Measurements from ENCODE around the gene ERLIN1.

ERLIN1 gene

DNA sequence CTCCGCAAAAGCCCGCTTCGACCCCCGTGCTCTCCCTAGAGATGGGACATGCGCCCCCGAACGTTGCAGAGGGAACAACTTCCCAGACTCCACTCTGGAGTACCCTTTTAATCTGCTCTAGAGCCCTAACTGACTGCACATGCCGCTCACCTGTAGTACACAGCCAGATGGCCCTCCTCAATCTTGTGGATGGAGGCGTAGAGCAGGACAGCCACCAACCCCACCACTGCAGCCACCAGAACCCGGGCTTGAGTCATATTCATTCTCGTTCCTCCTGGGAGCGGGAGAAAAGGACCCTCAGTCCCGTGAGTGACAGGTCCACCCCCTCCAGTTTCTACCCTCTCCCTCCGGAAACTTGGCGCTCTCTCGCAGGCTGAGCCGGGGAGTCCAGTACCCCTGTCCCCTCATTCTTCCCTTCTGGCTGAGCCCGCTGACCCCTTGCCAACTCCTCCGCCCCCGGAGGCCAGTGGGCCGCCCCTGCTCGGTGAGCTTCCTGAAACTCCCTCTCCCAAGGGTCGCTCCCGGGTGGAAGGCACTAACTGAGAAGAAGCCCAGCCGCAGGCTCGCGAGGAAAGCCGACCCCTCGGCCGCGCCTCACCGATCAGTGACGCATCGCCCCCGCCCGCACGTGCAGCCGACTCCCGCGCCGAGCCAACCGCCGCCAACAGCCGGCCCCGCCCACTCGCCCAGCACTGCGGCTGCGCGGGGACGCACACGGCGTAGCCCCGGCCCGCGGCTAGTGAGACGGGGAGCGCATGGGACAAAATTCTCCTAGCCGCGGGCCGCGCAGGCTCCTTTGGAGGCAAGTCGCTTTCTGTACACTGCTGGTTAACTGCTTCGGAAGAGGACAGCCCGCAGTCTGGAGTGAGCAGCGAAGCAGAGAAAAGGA, at the start of gene ERLIN1:
Gene ERLIN1 (minus strand): TSS at position 666 of the 889 bp plus-strand sequence. CDS start 403 bp downstream, at position 263.
- peak; percentile 97 for DNase-seq

DNA sequence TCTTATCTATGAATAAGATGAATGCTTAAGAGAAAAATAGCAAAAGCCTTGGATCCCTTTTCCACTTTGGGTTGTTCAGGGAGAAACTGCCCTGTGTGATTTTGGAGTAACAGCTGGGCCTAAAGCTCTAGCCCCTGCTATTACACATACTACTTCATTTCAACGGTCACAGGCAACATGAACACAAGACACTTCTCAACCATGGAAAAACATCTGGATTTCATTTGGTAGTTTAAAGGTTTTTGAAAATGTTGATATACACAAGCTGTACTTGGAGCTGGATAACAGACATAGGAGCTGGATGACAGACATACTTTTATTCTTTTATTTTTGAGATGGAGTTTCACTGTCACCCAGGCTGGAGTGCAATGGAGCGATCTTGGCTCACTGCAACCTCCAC, 46.3 kb upstream of the ERLIN1 start:
- no peak for DNase-seq

DNA sequence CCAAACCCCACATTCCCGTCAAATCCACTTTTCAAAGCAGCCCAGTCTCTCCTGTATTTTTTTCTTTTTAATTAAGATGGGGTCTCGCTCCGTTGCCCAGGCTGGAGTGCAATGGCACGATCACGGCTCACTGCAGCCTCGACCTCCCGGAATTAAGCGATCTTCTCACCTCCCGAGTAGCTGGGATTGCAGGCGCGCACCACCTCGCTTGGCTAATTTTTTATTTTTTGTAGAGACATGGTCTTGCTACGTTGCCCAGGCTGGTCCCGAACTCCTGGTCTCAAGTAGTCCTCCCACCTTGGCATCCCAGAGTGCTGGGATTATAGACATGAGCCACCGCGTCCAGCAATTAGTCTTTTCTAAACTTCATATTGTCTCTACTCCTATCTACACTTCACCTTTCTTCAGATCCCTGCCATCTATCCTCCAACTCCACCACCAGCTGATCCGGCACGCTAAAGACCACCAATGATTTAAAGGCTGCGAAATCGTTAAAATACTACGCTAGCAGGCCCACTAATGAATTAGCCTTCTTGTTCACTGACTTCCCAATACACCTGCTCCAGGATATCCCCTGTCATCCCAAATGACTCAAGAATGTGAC, 44.1 kb upstream of the ERLIN1 start:
- no peak for DNase-seq

DNA sequence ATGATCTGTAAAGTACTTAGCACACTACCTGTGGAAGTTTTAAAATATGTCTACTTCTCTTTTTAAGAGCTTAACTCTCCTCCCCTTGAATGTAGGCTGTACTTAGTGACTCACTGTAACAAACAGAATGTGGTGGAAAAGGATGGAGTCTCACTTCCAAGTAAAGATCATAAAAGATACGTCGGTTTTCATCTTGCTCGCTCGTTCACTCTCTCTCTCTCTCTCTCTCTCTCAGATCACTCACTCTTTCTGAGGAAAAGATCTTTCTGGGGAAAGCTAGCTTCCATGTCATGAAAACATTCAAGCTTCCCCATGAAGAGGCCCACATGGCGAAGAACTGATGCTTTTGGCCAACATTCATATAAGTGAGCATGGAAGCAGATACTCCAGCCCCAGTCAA, 38.0 kb upstream of the ERLIN1 start:
- no peak for DNase-seq

DNA sequence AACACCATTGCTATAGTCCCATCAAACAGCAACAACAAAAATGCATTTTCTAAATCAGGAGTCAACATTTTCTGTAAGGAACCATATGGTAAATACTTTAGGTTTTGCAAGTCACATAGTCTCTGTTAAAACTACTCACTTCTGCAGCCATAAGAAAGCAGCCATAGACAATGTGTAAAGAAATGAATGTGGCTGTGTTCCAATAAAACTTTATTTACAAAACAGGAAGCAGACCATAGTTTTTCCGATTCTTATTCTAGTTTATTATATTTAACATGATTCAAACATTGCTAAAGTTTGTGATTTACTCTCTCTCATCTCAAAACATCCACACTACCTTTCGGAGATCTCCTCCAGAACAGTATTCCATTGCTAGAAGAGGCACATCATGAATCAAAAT, 36.7 kb upstream of the ERLIN1 start:
- no peak for DNase-seq

DNA sequence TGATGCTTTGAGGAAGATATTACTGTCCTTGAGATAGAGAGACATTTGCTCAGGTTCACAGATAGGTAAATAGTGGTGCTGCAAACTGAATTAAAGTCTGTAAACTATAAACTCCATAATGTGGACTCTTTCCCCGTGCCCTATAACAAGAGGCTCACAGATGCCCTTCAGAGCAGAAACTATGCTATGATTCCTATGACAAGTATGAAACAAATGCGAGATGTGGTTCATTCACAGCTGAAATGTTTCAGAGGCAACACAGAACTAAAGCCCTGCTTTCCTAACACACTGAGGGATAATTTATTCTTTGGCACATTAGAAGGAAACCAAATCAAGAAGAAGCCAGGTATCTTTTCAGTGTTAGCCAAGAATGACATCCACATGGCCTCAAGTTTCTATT, 30.2 kb upstream of the ERLIN1 start:
- DNase-seq = no peak

DNA sequence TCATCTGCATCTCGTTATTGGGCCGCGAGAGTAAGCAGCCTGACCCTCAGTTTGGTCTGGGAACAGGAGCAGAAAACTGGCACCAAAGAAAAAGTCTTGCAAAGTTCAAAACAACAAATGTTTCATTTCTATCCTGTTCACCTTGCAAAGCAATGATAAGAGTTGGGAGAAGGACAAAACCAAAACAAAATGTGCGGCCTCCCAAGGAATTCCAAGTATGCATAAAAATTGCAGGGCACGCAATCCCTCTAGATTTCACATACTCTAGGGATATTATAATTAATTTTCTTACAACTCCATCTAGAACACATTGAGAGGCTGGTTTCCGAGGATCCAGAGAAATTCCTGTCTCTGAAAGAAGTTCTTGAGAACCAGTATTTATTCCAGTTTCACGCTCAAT, 23.5 kb upstream of the ERLIN1 start:
- DNase-seq = no peak

DNA sequence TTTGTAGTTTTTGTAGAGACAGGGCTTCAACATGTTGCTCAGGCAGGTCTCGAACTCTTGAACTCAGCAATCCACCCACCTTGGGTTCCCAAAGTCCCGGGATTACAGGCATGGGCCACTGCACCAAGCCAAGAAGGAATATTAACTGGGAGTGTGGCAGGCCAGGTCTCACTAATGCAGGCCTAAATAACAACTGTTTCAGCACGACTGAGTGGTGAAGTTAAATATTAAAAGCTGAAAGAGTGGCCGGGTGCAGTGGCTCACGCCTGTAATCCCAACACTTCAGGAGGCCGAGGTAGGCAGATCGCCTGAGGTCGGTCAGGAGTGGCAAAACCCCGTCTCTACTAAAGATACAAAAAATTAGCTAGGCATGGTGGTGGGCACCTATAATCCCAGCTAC, 22.4 kb upstream of the ERLIN1 start:
- DNase-seq = no peak

DNA sequence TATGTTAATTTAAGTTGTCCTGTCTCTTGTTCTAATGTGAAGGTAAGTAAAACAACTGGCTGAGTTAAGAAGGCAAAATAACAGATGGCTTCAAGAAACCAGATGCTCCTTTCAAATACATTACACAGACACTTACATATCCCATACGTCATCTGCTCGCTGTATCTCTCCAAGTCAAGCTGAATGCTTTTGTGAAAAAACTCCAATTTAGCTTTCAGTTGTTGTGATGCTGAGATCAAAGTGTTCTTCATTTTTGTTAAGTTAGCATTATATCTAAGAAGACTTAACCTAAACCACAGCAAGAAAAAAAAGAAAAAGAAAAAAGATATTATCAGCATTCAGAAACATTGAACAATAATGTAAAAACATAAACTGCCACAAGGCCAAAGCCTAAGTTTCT, 18.5 kb upstream of the ERLIN1 start:
- no peak for DNase-seq

DNA sequence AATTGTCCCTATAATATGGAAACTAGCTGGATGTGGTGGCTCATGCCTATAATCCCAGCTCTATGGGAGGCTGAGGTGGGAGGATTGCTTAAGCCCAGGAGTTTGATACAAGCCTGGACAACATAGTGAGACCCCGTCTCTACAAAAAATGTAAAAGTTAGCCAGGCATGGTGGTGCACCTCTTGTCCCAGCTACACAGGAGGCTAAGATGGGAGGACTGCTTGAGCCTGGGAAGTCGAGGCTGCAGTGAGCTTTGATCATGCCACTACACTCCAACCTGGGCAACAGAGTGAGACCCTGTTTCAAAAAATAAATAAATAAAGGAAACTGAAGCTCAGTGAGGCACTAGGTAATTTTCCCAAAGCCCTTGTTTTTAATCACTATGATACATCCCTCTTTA, 15.7 kb upstream of the ERLIN1 start:
- no peak for DNase-seq

DNA sequence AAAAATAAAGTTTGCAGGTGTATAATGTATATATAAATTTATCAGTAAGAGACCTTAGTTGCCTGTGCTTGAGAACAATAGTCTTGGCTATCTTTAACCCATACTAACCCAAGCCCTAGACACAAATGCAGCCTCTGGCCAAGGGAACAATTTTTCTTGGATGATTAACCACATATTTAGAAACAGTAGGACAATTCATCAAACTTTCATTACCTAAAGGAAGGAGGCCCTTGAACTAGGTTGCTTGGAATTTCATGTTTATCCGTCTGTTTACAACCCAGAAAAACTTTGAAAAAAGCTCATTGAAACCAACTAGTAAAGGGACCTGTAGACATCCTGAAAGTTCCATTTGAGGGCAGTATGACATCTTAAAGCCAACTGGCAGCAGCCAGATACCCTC, 8.9 kb upstream of the ERLIN1 start:
- no peak for DNase-seq

DNA sequence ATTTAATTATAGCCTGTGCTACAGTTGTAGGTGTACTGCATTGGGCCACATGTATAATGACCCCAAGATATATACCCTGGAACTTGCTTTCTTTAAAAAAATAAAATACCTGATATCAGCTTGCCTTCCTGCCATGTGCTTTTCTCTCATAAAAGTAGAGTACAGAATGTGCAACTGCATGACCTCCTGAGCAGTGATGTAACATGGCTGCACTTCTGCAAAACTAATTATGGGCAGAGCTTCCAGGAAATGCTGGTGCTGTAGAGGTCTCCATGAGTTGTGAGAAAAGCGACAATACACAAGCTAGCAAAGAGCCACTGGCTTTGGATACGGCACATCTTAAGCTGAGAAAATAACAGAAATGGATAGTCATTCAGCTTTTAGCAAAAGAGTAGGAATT, 6.5 kb upstream of the ERLIN1 start:
- DNase-seq = peak; percentile 41

DNA sequence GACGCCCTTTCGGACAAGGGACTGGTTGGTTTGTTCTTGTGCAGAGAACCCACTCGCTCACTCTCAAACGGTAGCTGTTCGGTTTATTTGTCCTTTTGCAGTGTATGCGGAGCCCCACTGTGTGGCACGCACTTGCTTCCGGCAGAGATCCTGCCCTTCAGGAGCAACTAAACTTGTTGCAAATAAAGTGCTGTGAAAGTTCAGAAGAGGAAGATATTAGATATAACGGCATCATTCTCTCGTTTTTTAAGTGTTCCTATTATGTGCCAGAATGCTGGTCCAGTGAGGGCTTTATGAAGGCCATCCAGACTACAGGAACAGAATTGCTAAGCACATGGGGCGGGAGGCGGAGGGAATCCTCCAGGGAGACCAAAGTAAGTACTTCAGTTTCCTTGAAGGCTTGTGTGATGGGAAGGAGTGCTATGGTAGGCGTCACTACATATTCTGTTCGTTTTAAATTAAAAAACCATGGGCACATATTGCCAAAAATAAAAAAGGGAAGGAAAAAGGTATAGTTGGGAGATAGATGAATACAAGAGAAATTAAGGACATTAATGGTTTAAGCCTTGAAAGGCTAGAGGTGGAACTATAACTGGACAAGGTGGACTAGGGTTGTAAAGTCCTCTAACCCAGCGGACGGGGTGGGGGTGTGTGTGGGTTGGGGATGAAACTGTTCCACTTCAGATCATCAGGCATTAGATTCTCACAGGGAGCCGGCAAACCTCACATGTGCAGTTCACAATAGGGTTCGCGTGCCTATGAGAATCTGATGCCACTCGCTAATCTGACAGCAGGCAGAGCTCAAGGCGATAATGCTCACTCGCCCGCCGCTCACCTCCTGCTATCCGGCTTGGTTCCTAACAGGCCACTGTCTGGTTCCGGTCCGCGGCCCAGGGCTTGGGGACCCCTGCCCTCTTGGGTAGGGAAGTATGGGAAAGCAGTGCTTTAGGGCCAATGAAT, 704 bp upstream of the ERLIN1 start:
- DNase-seq = peak; percentile 43

DNA sequence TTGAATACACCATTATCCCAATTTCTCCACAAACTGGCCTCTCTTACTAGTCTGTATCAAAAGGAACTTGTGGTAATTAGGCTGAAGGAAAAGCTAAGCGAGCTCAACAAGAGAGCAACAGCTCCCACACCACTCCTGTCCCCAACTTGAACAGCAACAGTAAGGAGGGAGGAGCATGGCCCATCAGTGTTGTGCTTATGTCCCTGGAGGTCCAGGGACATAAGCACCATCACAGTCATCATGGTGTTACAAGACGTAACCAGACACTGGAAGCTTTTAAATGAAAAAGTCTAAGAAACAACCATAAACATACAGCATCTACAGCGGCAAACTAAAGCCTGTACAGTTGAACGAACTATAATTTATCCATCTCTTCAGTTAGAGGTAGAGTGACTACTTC, 989 bp downstream of the ERLIN1 start:
- DNase-seq = peak; percentile 21

DNA sequence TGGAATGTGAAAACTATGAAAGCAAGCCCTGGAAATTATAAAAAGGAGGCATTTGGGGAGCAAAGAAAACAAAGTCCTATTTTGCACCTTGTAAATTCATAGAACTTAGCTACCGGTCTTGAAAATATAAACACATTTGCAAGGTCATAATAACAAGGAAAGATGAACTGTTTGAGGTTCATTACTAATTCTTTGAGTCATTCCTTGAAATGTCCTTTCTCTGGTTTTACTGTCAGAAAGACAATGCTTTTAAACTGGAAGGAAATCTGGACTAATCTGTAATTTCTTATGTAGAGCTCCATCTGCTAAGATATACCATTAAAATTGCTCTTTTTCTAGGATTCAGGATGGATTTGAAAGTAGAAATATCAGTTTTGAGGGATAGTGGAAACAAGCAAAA, 1.4 kb downstream of the ERLIN1 start:
- DNase-seq = no peak

DNA sequence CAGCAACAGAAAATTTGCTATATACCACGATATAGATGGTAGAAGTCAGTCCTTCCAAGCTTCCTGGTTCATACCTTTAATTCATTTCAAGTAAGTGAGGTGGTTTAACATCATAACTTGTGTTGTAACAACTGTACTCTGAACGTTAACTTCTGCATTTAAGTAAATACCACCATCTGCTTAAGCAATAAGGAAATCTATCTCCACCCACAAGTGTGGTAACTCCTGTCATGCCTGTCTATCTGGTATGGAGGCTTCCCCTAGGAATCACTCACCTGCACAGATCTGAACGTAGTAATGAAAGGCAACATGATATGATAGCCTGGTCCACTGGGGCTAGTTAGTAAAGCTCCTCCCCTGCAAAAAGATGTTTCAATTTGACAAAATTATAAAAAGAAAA, 2.3 kb downstream of the ERLIN1 start:
- DNase-seq = no peak

DNA sequence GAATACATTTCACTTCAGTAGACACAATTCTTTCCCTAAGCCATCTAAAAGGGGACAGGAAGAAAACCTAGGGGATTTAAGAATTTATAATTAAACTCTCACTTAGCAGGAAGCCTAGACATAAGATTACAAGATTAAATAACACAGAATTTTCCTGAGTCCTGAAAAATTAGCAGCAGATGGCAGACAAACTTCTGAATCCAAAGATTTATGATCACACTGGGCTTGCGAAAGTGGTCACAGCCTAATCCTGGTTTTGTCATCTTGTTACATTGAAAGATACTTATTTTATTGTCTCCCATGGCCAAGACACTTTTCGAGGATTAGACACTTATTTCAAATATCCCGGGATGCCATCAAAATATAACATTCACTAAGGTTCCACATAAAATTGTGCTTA, 2.9 kb downstream of the ERLIN1 start:
- DNase-seq = no peak

DNA sequence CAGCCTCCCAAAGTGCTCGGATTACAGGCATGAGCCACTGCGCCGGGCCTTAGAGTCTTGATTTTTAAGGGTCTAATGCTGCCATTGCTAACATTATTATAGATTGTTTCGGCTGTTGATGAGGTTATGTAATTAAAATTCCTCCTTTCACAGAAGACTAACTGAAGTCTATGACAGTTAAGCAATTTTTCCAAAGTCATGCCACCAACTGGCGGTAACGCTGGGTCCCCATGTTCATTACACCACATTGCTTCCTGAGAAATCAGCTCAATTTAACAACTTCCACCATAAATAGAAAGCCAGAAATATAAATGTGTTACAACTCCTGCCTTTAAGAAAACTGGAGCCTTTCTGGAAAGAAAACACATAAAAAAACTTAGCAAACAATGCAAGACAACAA, 3.5 kb downstream of the ERLIN1 start:
- no peak for DNase-seq

DNA sequence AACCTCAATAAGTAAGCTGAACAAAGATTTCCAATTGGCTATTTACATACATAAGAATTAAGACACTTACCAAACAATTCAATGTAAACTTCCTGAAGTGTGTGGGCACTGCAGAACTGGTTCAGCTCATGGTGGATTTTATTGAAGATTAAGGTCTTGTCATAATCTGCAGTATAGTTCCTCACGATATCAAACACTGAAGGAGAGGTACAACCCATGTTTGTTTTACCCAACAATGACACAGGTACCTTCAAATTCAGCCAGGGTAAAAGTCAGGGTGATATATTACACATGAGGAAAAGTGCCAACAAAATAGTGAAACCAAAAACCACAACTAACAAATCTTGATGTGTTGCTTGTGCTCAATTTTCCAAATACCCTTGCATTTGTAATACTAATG, 10.0 kb downstream of the ERLIN1 start:
- DNase-seq = no peak

DNA sequence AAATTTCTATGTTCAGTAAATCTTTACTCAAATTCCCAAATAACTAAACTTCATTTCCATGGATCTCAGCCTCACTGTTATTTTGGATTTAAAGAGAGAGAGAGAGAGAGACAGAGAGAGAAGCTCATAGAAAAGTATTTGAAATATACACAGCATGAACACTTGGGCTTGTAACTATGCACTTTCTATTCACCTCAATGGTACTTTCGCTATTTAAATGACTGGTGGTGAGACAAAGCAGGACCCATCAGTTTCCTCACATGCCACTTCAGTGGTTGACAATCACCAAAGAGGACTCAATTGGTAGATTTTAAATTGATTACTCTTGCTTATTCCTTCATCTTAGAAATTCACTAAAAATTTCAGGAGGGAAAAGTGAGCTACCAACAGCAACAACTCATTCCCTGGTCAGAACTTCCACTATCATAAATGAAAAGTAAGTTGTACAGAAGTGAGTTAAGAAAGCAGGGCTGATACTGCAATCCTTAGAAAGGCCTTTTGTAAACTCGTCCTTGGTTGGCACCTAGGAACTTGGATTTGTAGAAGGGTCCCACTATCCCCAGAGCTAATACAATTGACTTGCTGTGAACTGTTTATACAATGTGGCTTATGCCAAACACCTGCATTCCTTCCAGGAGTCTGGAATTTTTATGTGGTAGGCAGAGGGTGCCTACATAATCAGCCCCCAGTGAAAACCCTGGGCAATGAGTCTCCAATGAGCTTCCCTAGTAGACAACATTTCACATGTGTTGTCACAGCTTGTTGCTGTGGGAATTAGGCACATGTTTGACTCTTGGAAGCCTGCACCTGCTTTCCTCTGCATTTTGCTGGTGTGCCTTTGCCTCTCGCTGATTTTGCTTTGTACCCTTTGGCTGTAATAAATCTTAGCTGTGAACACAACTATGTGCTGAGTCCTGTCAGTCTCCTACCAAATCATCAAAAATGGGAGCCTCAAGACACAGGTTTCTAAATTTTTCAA, 10.8 kb downstream of the ERLIN1 start:
- DNase-seq = no peak

DNA sequence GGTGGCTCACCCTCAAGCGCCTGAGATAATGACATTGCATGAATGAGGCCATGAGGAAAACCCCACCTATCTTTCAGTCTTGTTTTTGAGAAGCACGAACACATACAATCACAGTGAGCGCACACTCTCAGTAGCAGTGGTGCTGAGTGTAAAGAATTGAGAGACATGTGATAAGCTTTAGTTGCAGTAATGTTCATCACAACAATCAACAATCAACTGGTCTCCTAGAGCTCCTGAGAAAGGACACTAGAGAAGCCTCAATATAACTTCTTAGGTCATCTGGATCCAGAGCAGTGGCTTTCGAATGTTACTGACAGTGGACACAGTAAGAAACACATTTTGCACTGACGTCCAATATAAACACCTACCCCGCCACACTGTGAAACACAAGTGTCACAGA, 12.8 kb downstream of the ERLIN1 start:
- no peak for DNase-seq

DNA sequence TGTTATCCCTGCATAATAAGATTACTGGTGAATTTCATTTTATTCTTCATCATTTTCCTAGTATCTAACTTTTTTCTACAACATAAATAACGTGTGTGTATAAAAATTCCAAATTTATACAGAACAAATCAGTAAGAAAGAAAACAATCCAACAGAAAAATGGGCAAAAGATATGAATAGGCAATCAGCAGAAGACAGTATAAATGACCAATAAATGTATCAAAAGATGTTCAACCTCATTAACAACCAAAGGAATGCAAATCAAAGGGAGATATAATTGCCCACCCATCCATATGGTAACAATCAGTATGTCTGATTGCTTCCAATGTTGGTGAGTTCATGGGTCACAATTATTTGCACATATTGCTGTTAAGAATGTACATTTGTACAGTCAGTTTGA, 13.5 kb downstream of the ERLIN1 start:
- DNase-seq = no peak
